GM04503 (cell line): ENCODE data around the gene CDKN1A.
A peak's percentile ranks its signal among the peaks of the same experiment; 100 is the strongest.

Experiments
- DNase-seq: peaks from one replicate; pipeline ENCODE4 v3.0.0-alpha.2; 2012; ENCODE audit warnings: low read depth

The CDKN1A gene

DNA sequence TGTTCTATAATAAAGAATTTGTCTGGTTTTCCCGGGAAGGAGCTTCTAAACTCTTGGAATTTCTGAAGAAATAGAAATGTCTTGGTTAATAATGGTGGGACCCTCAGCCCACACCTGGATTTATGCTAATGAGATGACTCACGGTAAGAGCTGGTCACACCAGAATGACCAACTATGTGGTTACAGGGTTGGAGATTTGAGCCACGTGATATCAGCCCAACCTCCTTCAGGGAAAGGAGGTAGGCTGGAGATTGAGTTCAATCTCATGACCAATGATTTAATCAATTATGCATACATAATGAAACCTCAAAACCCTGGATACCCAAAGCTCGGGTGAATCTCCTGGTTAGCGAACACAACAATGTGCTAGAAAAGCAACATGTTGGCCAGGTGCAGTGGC lies 22.1 kb upstream of the CDKN1A start:
- no peak for DNase-seq

DNA sequence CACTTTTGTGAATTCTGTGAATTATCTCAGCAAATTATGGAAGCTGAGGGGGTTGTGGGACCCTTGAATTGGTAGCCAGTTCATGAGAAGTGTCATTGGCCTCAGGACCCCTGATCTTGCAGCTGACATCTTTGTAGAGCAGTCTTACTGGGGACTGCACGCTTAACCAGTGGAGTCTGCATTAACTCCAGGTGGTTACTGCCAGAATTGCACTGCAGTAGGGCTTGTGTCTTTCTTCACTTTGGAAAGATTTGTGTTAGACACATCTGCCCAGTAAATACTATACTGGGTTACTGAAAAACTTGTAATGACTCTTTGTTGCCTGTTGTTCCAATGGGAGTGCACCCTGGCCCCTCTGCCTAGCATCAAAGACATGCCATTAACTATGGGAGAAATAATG lies 21.2 kb upstream of the CDKN1A start:
- DNase-seq, result no peak

DNA sequence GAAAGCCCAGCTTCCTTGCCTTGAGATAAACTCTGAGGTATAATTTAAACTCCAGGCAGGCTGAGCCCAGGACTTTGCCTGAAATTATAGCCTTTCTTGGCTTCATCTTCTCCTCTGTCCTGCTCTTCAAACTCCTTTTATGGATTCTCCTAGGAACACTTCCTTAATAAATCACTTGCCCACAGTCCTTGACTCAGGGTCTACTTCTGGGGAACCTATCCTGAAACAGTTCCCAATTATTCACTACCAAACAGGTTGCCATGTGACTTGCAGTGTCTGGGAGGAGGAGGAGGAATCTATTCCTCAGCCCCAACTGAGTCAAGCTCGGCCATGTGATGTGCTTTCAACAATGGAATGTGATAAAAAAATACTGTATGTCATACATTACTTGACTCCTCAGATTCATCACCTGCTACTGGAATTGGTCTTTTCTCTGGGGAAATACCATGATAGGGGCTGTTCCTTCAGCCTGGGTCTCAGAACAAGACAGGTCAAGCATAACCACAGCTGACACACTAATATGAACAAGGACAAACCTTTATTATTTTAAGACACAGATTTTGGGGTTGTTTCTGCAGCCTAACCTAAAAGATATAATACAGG lies 20.5 kb upstream of the CDKN1A start:
- no peak for DNase-seq

DNA sequence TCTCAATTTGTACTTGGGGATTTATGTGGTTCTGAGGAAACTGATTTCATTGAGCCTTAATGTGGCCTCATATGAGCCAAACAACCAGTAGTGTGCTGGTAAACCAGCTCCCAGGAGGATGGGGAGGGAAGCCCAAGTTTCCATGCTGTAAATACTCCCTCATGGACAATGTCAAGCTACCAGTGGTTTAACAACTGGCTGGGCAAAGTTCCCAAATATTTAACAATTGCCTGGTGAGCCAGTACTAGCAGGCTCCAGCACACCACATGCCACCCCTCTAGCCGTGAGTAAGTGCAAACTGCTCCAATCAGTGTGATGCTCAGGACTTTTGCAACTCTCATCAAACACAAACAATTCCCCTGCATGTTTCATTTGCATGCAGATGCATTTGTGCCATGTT lies 19.2 kb upstream of the CDKN1A start:
- peak; percentile 91 for DNase-seq

DNA sequence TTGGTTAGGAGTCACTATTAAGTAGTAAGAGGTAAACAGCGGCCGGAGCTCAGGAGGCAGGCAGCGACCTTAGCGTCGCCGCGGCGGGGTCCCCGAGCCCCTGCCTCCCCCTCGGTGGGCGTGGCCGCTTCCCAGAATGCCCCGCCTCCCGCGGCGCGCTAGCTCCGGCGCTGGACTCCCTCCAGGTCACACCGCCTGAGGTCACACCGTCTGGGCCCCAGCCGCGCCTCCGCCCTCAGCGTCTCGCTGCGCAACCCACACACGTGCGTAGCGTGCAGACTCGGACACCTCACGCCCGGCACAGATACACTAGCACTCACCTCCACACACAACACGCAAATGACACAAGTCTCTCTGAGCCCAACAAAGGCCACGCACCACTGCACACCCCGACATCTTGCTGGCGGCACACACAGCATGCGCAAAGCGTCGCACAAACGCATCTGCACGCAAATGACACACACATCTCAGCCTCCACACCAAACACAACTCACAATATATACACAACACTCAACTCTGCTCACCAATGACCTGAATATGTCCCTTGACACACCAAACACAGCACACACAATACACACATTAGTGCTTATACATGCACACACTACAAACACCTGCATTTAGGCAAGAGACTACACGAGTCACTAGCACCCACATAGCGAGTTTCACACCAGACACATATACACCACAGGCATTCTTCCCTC lies 17.6 kb upstream of the CDKN1A start:
- DNase-seq, result no peak

DNA sequence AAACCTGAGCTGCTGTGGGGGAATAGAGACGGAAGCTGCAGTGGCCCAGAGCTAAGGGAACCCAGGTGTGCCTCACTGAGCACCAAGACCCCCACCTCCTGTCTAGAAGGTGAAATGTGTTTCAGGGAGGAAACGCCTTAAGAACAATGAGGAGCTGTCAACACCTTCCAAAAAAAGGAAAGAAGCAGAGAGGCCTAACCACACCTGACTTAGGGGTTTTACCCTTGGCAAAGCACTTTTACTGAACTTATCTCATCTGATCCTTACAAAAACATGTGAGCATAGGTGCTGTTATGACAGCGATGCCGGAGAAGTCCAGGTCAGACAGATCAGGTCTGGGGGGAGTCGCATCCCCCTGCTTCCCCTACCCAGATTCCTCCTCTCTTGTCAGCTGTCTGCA lies 16.1 kb upstream of the CDKN1A start:
- DNase-seq, result no peak

DNA sequence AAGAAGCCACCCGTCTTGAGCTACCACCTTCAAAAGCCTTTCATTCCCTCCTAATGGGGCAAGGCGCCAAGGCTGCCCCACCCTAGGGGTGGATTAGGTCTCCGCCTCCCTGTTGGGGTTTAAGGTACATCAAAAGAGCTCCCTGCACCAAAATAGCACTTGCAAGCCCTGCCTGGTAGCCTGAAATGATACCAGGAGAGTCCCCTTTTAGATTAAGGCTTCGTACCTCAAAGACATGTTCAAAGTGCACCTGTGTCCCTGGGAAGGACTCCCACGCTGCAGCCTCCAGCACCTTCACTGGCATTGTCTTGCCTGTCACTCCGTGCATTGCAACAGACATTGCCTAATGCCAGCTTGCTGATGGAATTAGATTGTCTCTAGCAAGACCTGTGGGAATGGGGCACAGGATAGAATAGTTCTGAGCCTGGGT lies 15.7 kb upstream of the CDKN1A start:
- no peak for DNase-seq

DNA sequence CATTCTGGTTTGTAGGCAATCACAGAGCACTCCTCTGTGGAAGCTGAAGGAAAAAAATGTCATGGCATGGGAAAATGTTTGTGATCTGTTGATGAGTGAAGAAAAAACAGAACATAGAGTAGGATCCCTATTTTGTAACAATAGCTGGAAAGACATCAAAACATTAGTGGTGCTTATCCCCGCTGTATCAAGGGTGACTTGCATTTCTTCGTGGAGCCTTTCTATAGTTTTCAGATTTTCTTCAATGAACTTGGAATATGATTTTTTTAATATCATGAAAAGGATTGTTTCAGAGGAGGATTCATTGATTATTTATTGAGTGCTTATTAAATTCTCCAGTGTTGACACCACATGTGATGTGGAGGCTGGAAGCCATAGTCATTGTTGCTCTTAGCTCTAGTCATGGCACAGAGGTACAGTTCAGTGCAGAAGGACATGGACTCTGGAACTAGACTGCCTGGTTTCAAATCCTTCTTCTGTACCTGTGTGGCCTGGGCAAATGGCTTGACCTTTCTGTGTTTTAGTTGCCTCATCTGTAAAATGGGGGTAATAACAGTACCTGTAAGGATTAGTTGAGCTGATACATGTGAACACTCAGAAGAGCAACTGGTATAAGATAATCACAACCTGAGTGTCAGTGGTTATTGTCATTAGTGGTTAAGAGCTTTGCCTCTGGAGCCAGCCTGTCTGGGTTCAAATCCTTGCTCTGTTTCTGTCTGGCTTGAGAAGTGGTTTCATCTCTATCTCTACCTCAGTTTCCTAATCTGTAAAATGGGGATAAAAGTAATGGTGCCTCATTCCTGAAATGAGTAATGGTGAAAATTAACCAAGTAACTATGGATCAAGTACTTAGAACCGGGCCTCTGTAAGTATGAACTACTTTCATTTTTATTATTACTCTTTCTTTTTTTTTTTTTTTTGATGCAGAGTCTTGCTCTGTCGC lies 14.7 kb upstream of the CDKN1A start:
- no peak for DNase-seq

DNA sequence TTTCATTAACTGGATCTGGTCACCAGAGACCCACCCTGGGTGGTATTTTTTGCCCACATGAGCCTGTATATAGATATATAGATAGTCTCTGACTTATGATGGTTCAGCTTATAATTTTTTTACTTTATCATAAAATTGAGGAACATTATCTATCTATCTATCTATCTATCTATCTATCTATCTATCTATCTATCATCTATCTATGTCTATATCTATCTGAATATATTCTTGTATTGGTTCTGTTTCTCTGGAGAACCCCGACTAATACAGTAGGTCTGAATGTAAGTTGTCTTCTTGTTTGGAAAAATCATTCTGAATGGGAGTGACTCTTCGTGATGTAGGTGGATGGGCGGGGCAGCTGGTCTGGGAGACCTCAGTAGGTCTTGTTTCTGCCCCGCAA lies 13.3 kb upstream of the CDKN1A start:
- DNase-seq, result no peak

DNA sequence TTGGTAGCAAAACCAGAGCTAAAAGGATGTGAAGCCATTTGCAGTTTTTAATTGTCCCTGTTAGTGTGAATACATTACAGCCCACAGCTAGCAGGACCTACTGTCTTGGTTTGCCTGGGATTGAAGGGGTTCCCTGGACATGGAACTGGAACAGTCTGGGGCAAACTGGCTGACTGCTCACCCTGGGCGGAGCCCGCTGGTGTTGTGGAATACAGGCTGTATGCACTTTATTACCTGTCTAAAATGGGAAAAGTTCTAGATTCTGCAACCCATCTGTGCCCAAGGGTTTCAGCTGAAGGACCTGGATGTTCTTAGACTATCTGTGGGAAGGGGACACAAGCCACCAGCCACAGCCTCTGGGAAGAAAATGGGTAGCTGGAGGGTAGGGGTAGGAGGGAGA lies 12.2 kb upstream of the CDKN1A start:
- DNase-seq, result no peak

DNA sequence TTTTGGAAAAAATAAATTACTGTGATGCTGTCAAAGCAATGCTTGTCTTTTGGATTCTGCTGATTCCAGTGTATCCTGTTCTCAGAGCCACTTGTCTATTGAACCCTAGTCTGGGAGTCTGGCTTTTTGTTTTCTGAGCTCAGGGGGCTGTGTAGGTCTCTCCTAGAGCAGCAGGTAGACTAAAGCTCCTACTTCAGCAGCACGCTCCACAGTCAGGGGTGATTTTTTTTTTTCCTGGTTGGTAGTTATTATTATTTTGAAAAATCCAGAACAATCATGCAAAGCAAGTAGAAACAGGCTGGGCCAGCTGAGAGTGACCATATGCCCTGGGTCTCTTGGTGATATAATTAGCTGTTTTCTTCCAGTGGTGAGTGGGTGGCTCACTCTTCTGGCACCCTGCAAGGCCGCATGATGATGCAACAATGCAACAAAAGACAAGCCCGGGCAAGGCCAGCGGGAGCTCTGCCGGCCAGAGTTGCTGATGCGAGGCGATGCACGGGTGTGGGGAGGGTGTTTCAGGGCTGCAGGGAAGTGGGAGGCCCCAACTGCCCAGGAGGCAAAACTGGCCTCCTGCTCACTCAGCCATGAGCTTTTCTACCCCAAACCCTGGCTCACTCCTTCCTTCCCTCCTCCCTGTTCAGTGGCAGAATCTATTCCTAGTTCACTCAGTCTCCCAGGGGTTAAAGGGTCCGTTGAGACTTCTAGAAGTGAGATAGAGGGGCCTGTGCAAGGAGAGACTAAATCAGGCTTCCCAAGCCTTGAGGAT lies 11.5 kb upstream of the CDKN1A start:
- DNase-seq, result peak; percentile 89

DNA sequence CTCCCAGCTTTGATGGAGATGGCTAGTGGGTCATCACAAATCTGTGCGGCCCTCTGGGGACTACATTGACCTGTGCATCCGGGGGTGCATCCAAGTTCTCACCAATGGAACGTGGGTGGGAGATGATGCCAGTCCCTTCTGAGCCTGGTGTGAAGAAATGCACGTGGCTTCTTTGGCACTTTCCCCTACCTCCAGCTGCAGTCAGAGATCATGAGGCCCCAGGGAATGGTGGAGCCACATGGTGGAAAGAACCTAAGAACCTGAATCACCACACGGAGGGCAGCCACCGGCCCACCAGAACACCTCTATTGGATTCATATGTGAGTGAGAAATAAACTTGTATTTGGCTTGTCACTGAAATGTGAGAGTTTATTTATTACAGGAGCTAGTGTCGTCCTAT lies 9.9 kb upstream of the CDKN1A start:
- DNase-seq, result no peak

DNA sequence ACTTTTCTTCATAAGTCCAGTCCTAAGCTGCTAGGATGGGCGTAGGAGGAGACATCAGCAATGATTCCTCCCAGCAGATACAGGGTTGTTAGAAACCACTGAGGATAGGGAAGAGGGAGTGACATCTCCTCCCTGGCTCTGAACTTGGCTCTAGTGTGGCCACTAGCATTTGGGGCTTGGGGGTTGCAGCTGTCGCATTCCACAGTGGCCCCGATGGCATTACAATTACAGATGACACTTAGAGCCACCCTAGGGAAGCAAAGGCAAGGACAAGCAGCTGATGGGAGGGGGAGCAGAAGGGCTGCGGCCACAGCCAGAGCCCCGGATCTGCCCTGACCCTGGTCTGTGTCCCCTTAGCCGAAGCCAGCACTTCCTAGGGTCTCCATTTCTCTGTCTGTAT lies 9.5 kb upstream of the CDKN1A start:
- no peak for DNase-seq

DNA sequence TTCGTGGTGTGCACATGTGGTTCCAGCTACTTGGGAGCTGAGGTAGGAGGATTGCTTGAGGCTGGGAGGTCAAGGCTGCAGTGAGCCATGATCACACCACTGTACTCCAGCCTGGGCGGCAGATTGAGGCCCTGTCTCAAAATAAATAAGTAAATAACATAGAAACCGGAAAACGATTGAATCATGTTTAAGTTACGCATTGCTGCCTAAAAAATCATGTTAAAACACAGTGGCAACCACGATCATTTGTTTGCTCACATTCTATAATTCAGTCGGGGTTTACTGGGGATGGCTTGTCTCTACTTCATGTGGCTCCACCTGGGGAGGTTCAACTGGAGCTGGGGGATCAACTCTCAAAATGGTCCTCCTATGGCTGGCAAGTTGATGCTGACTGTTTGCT lies 8.2 kb upstream of the CDKN1A start:
- DNase-seq, result no peak

DNA sequence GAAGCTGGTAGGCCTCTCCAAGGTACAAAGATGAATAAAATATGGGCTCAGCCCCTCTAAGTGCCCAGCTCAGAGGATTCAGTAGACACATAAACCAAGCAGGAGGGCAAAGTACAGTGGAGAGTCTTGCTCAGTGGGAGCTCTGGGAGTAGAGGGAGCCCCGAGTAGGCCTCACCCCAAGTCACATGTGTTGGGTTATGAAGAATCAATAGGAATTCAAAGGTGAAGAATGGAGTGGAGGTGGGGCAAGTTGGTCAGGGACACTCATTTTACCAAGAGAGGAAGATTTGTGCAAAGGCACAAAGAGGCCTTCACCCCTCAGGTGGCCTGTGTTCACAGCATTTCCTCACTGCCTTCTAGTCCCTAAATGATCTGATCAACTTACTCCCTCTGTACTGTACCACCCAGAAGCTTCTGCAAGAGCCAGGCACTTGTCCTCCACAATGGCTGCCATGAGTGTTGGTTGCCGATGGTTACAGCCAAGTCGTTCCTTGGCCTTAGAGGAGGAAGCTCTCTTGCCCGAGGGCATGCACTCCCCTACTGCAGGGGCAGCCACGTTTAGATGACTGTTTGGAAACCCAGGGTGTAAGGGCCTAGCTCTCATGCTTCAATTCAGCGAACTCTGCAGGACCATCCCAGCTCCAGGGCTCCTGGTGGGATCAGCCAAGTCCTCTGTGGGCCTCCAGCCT lies 6.7 kb upstream of the CDKN1A start:
- no peak for DNase-seq

DNA sequence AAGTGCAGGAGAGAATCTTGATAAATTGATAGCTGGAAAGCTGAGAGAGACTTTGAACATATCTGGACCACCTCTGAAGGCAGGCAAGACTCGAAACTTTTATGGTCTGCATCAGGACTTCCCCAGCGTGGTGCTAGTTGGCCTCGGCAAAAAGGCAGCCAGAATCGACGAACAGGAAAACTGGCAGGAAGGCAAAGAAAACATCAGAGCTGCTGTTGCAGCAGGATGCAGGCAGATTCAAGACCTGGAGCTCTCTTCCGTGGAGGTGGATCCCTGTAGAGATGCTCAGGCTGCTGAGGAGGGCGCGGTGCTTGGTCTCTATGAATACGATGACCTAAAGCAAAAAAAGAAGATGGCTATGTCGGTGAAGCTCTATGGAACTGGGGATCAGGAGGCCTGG lies 4.6 kb upstream of the CDKN1A start:
- DNase-seq, result no peak

DNA sequence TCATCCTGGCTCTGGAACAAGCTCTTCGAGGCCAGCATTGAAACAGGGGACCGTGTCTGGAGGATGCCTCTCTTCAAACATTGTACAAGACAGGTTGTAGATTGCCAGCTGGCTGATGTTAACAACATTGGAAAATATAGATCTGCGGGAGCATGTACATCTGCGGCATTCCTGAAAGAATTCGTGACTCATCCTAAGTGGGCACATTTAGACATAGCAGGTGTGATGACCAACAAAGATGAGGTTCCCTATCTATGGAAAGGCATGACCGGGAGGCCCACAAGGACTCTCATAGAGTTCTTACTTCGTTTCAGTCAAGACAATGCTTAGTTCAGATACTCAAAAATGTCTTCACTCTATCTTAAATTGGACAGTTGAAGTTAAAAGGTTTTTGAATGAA lies 3.6 kb upstream of the CDKN1A start:
- no peak for DNase-seq

DNA sequence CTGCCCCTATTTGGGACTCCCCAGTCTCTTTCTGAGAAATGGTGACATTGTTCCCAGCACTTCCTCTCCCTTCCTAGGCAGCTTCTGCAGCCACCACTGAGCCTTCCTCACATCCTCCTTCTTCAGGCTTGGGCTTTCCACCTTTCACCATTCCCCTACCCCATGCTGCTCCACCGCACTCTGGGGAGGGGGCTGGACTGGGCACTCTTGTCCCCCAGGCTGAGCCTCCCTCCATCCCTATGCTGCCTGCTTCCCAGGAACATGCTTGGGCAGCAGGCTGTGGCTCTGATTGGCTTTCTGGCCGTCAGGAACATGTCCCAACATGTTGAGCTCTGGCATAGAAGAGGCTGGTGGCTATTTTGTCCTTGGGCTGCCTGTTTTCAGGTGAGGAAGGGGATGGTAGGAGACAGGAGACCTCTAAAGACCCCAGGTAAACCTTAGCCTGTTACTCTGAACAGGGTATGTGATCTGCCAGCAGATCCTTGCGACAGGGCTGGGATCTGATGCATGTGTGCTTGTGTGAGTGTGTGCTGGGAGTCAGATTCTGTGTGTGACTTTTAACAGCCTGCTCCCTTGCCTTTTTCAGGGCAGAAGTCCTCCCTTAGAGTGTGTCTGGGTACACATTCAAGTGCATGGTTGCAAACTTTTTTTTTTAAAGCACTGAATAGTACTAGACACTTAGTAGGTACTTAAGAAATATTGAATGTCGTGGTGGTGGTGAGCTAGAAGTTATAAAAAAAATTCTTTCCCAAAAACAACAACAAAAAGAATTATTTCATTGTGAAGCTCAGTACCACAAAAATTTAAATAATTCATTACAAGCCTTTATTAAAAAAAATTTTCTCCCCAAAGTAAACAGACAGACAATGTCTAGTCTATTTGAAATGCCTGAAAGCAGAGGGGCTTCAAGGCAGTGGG lies 2.1 kb upstream of the CDKN1A start:
- no peak for DNase-seq

DNA sequence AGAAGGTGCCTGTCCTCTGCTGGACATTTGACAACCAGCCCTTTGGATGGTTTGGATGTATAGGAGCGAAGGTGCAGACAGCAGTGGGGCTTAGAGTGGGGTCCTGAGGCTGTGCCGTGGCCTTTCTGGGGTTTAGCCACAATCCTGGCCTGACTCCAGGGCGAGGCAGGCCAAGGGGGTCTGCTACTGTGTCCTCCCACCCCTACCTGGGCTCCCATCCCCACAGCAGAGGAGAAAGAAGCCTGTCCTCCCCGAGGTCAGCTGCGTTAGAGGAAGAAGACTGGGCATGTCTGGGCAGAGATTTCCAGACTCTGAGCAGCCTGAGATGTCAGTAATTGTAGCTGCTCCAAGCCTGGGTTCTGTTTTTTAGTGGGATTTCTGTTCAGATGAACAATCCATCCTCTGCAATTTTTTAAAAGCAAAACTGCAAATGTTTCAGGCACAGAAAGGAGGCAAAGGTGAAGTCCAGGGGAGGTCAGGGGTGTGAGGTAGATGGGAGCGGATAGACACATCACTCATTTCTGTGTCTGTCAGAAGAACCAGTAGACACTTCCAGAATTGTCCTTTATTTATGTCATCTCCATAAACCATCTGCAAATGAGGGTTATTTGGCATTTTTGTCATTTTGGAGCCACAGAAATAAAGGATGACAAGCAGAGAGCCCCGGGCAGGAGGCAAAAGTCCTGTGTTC lies 1.3 kb upstream of the CDKN1A start:
- DNase-seq, result no peak
